ENCODE measurements around the gene PCDHA13. TPM values are rescaled to one million over a fixed set of nuclear protein-coding genes. Genes with fewer than 3 reads are reported as not detected.

PCDHA13 gene, protein sequence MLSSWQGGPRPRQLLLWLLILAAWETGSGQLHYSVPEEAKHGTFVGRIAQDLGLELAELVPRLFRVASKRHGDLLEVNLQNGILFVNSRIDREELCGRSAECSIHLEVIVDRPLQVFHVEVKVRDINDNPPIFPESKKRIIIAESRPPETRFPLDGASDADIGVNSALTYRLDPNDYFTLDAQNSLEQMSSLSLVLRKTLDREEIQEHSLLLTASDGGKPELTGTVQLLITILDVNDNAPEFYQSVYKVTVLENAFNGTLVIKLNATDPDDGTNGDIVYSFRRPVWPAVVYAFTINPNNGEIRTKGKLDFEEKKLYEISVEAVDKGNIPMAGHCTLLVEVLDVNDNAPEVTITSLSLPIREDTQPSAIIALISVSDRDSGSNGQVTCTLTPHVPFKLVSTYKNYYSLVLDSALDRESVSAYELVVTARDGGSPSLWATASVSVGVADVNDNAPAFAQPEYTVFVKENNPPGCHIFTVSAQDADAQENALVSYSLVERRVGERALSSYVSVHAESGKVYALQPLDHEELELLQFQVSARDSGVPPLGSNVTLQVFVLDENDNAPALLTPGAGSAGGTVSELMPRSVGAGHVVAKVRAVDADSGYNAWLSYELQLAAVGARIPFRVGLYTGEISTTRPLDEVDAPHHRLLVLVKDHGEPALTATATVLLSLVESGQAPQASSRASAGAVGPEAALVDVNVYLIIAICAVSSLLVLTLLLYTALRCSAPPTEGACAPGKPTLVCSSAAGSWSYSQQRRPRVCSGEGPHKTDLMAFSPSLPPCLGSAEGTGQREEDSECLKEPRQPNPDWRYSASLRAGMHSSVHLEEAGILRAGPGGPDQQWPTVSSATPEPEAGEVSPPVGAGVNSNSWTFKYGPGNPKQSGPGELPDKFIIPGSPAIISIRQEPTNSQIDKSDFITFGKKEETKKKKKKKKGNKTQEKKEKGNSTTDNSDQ
- total RNA-seq, result under 0.01 TPM in 2 replicates

GRCh38 chr5:140881889-140882590 lies at the start of gene PCDHA13:
PCDHA13 (plus strand) TSS chr5:140882124; CDS start chr5:140882269, 145 bp downstream.

DNA sequence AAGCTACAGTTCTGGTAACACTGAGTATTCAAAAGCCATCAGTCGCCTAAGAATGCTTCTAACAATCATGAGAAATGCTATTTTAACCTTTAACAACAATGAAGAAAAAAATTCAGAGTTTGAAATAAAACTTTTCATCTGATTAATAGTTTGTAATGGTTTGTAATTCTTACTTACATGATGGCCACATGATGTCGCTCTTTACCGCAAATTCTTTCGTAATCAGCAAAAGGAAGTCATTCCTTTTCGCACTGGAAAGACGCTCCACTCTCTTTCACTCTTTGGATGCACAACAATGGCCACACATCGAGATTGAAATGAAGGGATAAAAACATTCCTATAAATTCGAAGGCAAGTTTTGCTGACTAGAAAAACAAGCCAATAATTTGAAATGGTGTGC lies 47.9 kb upstream of the PCDHA13 start, which contains the start of gene PCDHA7:
Gene PCDHA7 (plus strand): TSS at position 277 of the 400 bp plus-strand sequence. CDS start 115 bp downstream, at position 392.

GRCh38 chr5:140840978-140841962 lies 40.7 kb upstream of the PCDHA13 start, which contains the start of gene PCDHA8:
PCDHA8 (plus strand) TSS chr5:140841187; CDS start chr5:140841322, 135 bp downstream.

GRCh38 chr5:140848139-140849102 lies 33.5 kb upstream of the PCDHA13 start, which contains the start of gene PCDHA9:
PCDHA9 (plus strand) TSS chr5:140848382; CDS start chr5:140848496, 114 bp downstream.

GRCh38 chr5:140855772-140856674 lies 25.9 kb upstream of the PCDHA13 start, which contains the start of gene PCDHA10:
PCDHA10 (plus strand) TSS chr5:140855897; CDS start chr5:140856049, 152 bp downstream.

DNA sequence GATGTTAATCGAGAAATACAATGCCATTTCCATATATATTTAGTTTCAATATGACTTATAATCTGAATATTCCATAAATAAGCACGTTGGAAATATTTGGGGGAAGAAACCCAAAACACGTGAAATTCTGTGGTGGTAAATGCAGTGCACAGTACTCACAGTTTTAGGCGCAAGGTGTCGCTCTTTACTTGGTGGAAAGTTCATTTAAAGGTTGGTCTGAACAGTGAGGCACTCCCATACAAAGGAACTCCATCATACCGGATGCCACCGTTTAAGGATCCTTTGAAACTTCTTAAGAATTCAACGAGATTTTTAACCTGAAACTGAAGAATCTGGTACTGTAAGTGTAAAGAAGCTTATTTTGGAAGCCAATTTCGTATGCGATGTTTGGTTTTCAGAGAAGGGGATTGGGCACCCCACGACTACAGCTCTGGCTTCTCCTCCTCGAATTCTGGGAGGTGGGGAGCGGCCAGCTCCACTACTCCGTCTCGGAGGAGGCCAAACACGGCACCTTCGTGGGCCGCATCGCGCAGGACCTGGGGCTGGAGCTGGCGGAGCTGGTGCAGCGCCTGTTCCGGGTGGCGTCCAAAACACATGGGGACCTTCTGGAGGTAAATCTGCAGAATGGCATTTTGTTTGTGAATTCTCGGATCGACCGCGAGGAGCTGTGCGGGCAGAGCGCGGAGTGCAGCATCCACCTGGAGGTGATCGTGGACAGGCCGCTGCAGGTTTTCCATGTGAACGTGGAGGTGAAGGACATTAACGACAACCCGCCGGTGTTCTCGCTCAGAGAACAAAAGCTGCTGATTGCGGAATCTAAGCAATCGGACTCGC lies 13.0 kb upstream of the PCDHA13 start, which contains the start of gene PCDHA11:
Gene PCDHA11 (plus strand): TSS at position 237 of the 834 bp plus-strand sequence. CDS start 147 bp downstream, at position 384.

DNA sequence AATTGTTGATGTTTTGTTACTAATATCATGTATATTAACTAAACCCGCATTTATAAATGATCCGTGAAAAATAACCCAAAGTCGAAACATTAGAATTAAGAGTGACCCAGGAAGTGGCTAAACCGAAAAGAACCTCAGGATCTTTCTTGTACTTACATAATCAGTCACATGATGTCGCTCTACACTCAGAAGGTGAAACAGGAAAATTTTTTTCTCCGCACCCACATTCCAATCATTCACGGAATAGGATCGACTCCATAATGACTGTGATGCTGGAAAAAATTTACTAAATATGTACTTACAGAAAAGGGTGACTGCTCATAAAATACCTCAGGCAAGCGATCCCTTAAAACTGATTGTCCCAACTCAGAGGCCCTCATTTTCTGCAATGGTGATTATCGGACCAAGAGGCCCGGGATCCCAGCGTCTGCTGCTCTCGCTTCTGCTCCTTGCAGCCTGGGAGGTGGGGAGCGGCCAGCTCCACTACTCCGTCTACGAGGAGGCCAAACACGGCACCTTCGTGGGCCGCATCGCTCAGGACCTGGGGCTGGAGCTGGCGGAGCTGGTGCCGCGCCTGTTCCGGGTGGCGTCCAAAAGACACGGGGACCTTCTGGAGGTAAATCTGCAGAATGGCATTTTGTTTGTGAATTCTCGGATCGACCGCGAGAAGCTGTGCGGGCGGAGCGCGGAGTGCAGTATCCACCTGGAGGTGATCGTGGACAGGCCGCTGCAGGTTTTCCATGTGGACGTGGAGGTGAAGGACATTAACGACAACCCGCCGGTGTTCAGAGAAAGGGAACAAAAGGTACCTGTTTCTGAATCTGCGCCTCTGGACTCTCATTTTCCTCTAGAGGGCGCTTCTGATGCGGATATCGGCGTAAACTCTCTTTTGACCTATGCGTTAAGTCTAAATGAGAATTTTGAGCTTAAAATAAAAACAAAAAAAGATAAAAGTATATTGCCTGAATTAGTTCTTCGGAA lies 6.5 kb upstream of the PCDHA13 start, which contains the start of gene PCDHA12:
Gene PCDHA12 (plus strand): TSS at position 224 of the 981 bp plus-strand sequence. CDS start 165 bp downstream, at position 389.

GRCh38 chr5:140925806-140926442 lies 44.0 kb downstream of the PCDHA13 start, which contains the start of gene PCDHAC1:
PCDHAC1 (plus strand) TSS chr5:140926299; CDS start chr5:140926893, 594 bp downstream.

Other genes with a start within 250 kb of the PCDHA13 start
- gene CD14, start 248.9 kb upstream of the PCDHA13 start, total RNA-seq, result 0.44 and 0.50 TPM in 2 replicates
- gene TMCO6, start 242.7 kb upstream of the PCDHA13 start, total RNA-seq, result 9.3 and 12.5 TPM in 2 replicates
- 45.8 and 46.8 TPM in 2 replicates for gene NDUFA2, start 234.5 kb upstream of the PCDHA13 start, total RNA-seq
- gene IK, start 234.3 kb upstream of the PCDHA13 start, total RNA-seq, result 93.3 and 136 TPM in 2 replicates
- gene WDR55, start 217.2 kb upstream of the PCDHA13 start, total RNA-seq, result 34.9 and 36.7 TPM in 2 replicates
- gene DND1, start 208.5 kb upstream of the PCDHA13 start, total RNA-seq, result 0.17 and 0.29 TPM in 2 replicates
- gene HARS1, start 190.8 kb upstream of the PCDHA13 start, total RNA-seq, result 70.6 and 73.6 TPM in 2 replicates
- 32.7 and 40.9 TPM in 2 replicates for gene HARS2, start 190.7 kb upstream of the PCDHA13 start, total RNA-seq
- gene ZMAT2, start 181.7 kb upstream of the PCDHA13 start, total RNA-seq, result 51.1 and 72.0 TPM in 2 replicates
- gene PCDHA1, start 96.0 kb upstream of the PCDHA13 start, total RNA-seq, result under 0.01 TPM in 1 of 2 replicates, not detected in the other
- gene PCDHA2, start 87.3 kb upstream of the PCDHA13 start, total RNA-seq, result 0.17 TPM in 1 of 2 replicates, not detected in the other
- 0.15 and 0.17 TPM in 2 replicates for gene PCDHA3, start 81.1 kb upstream of the PCDHA13 start, total RNA-seq
- gene PCDHA4, start 75.1 kb upstream of the PCDHA13 start, total RNA-seq, result 0.29 and 0.33 TPM in 2 replicates
- under 0.01 TPM in 1 of 2 replicates, not detected in the other for gene PCDHA5, start 60.5 kb upstream of the PCDHA13 start, total RNA-seq
- 0.44 and 0.50 TPM in 2 replicates for gene PCDHA6, start 54.2 kb upstream of the PCDHA13 start, total RNA-seq
- gene PCDHA7, start 47.9 kb upstream of the PCDHA13 start, total RNA-seq, result 0.29 and 0.66 TPM in 2 replicates
- gene PCDHA8, start 40.9 kb upstream of the PCDHA13 start, total RNA-seq, result under 0.01 and 0.15 TPM in 2 replicates
- under 0.01 TPM in 2 replicates for gene PCDHA9, start 33.7 kb upstream of the PCDHA13 start, total RNA-seq
- under 0.01 and 0.17 TPM in 2 replicates for gene PCDHA10, start 26.2 kb upstream of the PCDHA13 start, total RNA-seq
- 0.29 and 0.50 TPM in 2 replicates for gene PCDHA11, start 13.2 kb upstream of the PCDHA13 start, total RNA-seq
- gene PCDHA12, start 6.8 kb upstream of the PCDHA13 start, total RNA-seq, result under 0.01 TPM in 1 of 2 replicates, not detected in the other
- gene PCDHAC1, start 44.2 kb downstream of the PCDHA13 start, total RNA-seq, result under 0.01 TPM in 2 replicates
- gene PCDHAC2, start 84.4 kb downstream of the PCDHA13 start, total RNA-seq, result under 0.01 TPM in 1 of 2 replicates, not detected in the other
- gene PCDHB1, start 169.2 kb downstream of the PCDHA13 start, total RNA-seq, result not detected in 2 replicates
- 0.58 and 3.0 TPM in 2 replicates for gene PCDHB2, start 212.5 kb downstream of the PCDHA13 start, total RNA-seq
- 0.29 and 0.50 TPM in 2 replicates for gene PCDHB3, start 218.3 kb downstream of the PCDHA13 start, total RNA-seq
- gene PCDHB4, start 239.7 kb downstream of the PCDHA13 start, total RNA-seq, result 0.15 and 0.17 TPM in 2 replicates